Bronchial epithelial cell (primary cell): ENCODE measurements around the gene PAPOLA. TPM values are rescaled to one million over a fixed set of nuclear protein-coding genes. Genes with fewer than 3 reads are reported as not detected.
A peak's percentile ranks its signal among the peaks of the same experiment; 100 is the strongest.

ENCODE experiments used
- DNase-seq: peaks from one replicate; pipeline ENCODE4 v3.0.0-alpha.2; 2010; ENCODE audit warnings: low read depth
- FAIRE-seq: peaks from 2 replicates; lab custom pipeline; 2011; peaks lifted over from hg19 to GRCh38; lab: Jason Lieb, UNC
- H3K27me3 ChIP-seq: 2 replicates; pipeline ENCODE4 v1.5.1; 2011; ENCODE audit warnings: low read length; ENCODE audit not compliant: control insufficient read depth, insufficient read depth
- H3K36me3 ChIP-seq: 2 replicates; pipeline ENCODE4 v1.5.1; 2011; ENCODE audit warnings: low read length; ENCODE audit not compliant: control insufficient read depth, insufficient read depth
- H3K4me3 ChIP-seq: 2 replicates; pipeline ENCODE4 v1.5.1; 2011; ENCODE audit warnings: mild to moderate bottlenecking, low read depth, low read length, control low read depth
- total RNA-seq: library from RNA; depleted of rRNA; stranded (reverse); fragments of >200 nt; gene quantifications from 2 replicates; pipeline ENCODE4 v1.2.1, GENCODE V29; 2014
- TF ChIP-seq, protein P1 (sequence below): IDR thresholded peaks from 2 replicates; pipeline ENCODE4 v1.5.1; 2011; ENCODE audit warnings: mild to moderate bottlenecking, moderate library complexity, low read length, control low read depth, inconsistent platforms; ENCODE audit not compliant: insufficient read depth, severe bottlenecking

Gene PAPOLA
- total RNA-seq, 1 donor from 2014 or later = 70.0 TPM

DNA sequence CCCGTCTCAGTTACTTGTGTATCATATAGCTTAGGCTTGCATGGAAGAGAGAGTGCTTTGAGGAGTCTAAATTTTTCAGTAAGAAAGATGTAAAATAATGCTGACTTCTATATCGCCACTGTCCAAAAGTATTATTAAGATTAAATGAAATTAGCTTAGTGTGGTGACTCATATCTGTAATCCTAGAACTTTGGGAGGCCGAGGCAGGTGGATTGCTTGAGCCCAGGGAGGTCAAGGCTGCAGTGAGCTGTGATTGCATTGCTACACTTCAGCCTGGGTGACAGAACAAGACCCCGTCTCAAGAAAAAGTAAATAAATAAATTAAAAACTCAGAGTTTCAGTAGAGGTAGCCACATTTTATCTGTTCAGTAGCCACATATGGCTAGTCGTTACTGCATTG, 23.3 kb downstream of the PAPOLA start:
- H3K27me3 ChIP-seq = no peaks in the 10 kb centered on the region
- H3K4me3 ChIP-seq = no peak overlapping the region
- TF ChIP-seq, protein P1, sequence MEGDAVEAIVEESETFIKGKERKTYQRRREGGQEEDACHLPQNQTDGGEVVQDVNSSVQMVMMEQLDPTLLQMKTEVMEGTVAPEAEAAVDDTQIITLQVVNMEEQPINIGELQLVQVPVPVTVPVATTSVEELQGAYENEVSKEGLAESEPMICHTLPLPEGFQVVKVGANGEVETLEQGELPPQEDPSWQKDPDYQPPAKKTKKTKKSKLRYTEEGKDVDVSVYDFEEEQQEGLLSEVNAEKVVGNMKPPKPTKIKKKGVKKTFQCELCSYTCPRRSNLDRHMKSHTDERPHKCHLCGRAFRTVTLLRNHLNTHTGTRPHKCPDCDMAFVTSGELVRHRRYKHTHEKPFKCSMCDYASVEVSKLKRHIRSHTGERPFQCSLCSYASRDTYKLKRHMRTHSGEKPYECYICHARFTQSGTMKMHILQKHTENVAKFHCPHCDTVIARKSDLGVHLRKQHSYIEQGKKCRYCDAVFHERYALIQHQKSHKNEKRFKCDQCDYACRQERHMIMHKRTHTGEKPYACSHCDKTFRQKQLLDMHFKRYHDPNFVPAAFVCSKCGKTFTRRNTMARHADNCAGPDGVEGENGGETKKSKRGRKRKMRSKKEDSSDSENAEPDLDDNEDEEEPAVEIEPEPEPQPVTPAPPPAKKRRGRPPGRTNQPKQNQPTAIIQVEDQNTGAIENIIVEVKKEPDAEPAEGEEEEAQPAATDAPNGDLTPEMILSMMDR = no peak
- H3K36me3 ChIP-seq = peaks cover 9% of the 10 kb centered on the region
- no peak for FAIRE-seq
- DNase-seq = no peak

DNA sequence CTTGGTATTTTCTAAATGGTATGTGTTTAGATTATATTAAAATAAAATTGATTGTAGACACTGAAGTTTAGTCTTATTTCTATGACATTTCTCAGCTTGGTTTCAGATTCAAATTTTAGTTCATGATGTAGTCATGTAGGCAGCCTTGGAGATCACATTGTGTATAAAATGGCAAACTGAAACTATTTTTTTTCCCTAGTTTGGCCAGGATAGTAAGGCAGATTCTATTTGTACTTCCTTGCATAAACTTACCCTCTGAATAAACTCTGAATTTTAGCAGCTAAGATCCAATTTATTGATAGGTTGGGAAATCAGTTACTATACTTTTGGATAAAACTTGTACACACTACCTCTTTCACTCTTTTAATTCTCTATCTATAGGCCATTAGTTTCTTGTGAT, 30.4 kb downstream of the PAPOLA start:
- no peaks in the 10 kb centered on the region for H3K27me3 ChIP-seq
- peaks cover 3% of the 10 kb centered on the region for H3K36me3 ChIP-seq
- FAIRE-seq (no peak), DNase-seq (no peak)
- TF ChIP-seq, protein P1 = no peak
- H3K4me3 ChIP-seq = no peak overlapping the region

DNA sequence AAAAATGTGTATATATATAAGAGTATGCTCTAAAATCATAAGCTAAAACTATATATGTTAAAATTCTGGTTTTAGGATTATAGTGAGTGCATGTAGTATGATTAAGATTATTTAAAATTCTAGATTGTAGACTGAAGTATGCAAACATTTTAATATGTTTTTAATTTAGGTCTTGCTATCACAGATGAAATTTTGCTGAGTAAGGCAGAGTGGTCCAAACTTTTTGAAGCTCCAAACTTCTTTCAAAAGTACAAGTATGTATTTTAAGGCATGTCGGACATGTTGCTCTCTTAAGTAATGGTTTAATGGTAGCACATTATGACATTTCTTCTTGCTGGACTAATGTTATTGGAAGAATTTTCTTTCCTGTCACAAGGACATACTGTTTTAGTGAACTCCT, 34.6 kb downstream of the PAPOLA start:
- H3K4me3 ChIP-seq = no peak overlapping the region
- FAIRE-seq (no peak), DNase-seq (no peak)
- no peaks in the 10 kb centered on the region for H3K36me3 ChIP-seq
- no peaks in the 10 kb centered on the region for H3K27me3 ChIP-seq
- TF ChIP-seq, protein P1 = no peak

DNA sequence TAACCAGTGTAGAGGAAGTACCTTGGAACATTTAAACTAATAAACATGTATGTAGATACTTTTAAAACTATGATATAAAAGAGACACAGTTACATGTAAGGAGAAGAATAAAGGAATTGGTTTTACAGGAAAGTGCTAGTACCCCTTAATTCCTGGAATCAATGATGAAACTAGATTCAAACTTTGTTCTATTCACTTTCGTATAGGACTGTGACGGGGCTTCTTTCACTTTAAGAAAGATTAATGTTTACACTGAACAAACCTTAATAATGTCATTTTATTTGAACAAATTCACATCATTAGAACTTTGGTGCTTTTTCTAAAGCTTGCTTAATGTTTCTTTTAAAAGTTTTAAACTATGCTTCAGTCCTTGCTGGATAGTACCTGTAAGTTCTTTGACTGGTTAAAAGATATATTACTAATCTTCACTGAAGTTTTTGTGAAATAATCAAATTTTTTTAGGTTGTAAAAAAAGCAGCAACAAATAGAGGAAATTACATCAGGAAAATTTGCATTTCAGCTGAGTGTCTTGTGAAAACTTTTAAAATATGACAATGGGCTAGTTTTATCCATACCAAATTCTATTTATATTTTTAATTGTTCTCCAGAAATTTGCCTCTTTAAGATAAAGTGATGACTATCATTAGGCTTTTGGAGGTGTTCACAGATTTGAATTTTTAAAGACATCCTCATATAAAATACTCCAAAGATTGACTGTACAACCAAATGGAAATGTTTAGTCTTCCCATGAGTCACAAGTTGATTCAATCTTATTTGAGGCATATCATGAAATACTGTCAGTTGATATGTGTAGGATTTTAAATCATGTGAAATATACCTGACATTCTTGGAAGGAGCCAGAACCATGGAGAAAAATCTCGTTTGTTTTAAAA, 36.2 kb downstream of the PAPOLA start:
- no peaks in the 10 kb centered on the region for H3K27me3 ChIP-seq
- no peaks in the 10 kb centered on the region for H3K36me3 ChIP-seq
- TF ChIP-seq, protein P1 = no peak
- DNase-seq = peak; percentile 20
- no peak overlapping the region for H3K4me3 ChIP-seq
- FAIRE-seq = no peak

DNA sequence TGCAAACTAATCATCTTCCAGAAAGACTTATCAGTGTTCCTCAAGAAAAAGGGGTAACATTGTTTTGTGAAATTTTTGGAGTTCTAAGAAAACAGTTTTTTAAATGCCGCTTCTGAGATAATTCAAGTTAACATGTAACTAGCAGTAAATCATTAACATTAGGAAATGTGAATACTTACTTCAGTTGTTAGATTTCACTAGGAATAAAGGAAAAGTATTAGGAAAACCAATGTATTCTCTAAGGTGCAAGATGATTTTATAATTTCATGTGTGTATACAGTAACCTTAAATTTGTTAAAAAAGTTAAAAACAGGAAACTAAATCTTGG, 36.8 kb downstream of the PAPOLA start:
- no peaks in the 10 kb centered on the region for H3K36me3 ChIP-seq
- FAIRE-seq = no peak
- H3K27me3 ChIP-seq = no peaks in the 10 kb centered on the region
- no peak for DNase-seq
- H3K4me3 ChIP-seq = no peak overlapping the region
- TF ChIP-seq, protein P1 = no peak
